PC-3 (cell line): ENCODE results near the gene PRKAR1A. TPM values are rescaled to one million over a fixed set of nuclear protein-coding genes. Genes with fewer than 3 reads are reported as not detected.

Experiments
- ATAC-seq: fragments of 200-7000 bp; cut with Tn5 transposase; 2 replicates; pipeline ENCODE4 v1.9.1; 2020; ENCODE audit warnings: mild to moderate bottlenecking, moderate library complexity
- BruUV-seq: library from RNA; stranded (reverse); fragments of 400-500 nt; replicated peaks from 2 replicates; lab custom pipeline; 2021; lab: Mats Ljungman, UMichigan
- CTCF ChIA-PET: fragments of 300-600 bp; sonication (Branson Sonifier 250); formaldehyde crosslinking; loops from one replicate; lab custom pipeline; 2022; ENCODE audit warnings: antibody characterized with exemption; lab: Charles Lee
- POLR2A ChIA-PET: fragments of 300-600 bp; sonication (Branson Sonifier 250); formaldehyde crosslinking; loops from one replicate; lab custom pipeline; 2022; ENCODE audit warnings: antibody characterized with exemption; ENCODE audit not compliant: unreplicated experiment; lab: Charles Lee
- DNase-seq: peaks from one replicate; pipeline ENCODE4 v3.0.0-alpha.2; 2015
- H2AFZ ChIP-seq: fragments of 300-600 bp; sonication (generic); 2 replicates; pipeline ENCODE4 v1.6.0; 2016; ENCODE audit warnings: antibody characterized with exemption, low read length
- H3F3A ChIP-seq: fragments of 300-600 bp; sonication (generic); one replicate; pipeline ENCODE4 v1.6.0; 2017; ENCODE audit warnings: antibody characterized with exemption, low read length, control low read depth, mild to moderate bottlenecking; ENCODE audit not compliant: unreplicated experiment
- H3K27ac ChIP-seq: fragments of 300-600 bp; sonication (generic); 2 replicates; pipeline ENCODE4 v1.5.1; 2016; ENCODE audit warnings: mild to moderate bottlenecking, low read length
- H3K27me3 ChIP-seq: fragments of 300-600 bp; sonication (generic); 2 replicates; pipeline ENCODE4 v1.6.1; 2016; ENCODE audit warnings: low read length, mixed read lengths
- H3K36me3 ChIP-seq: fragments of 300-600 bp; sonication (generic); 2 replicates; pipeline ENCODE4 v1.6.1; 2016; ENCODE audit warnings: low read depth, mixed run types, low read length, mixed read lengths
- H3K4me1 ChIP-seq: fragments of 300-600 bp; sonication (generic); 2 replicates; pipeline ENCODE4 v1.5.1; 2016; ENCODE audit warnings: low read length; ENCODE audit not compliant: insufficient read depth
- H3K4me2 ChIP-seq: fragments of 300-600 bp; sonication (generic); 2 replicates; pipeline ENCODE4 v1.6.0; 2016; ENCODE audit warnings: low read length
- H3K4me3 ChIP-seq: fragments of 300-600 bp; sonication (generic); 2 replicates; pipeline ENCODE4 v1.5.1; 2016; ENCODE audit warnings: mild to moderate bottlenecking, low read length, mixed read lengths
- H3K79me2 ChIP-seq: fragments of 300-600 bp; sonication (generic); 2 replicates; pipeline ENCODE4 v1.6.1; 2017; ENCODE audit warnings: low read length, mixed read lengths
- H3K9ac ChIP-seq: fragments of 300-600 bp; sonication (generic); 2 replicates; pipeline ENCODE4 v1.6.0; 2016; ENCODE audit warnings: mild to moderate bottlenecking, low read length
- H3K9me2 ChIP-seq: fragments of 300-600 bp; sonication (generic); replicated peaks from 2 replicates; pipeline ENCODE4 v1.6.1; 2016; ENCODE audit warnings: mixed run types, low read length, mixed read lengths
- H3K9me3 ChIP-seq: fragments of 300-600 bp; sonication (generic); 2 replicates; pipeline ENCODE4 v1.6.1; 2016; ENCODE audit warnings: low read length, mixed read lengths
- H4K20me1 ChIP-seq: fragments of 300-600 bp; sonication (generic); 2 replicates; pipeline ENCODE4 v1.6.1; 2016; ENCODE audit warnings: low read length, mixed read lengths
- CTCF ChIP-seq: fragments of 300-600 bp; sonication (generic); conservative IDR thresholded peaks from 2 replicates; pipeline ENCODE4 v1.5.1; 2017; ENCODE audit warnings: antibody characterized with exemption, low read depth, mild to moderate bottlenecking, low read length
- EZH2 ChIP-seq: fragments of 300-600 bp; sonication (generic); IDR thresholded peaks from one replicate; pipeline ENCODE4 v1.6.1; 2017; ENCODE audit warnings: antibody characterized with exemption, mild to moderate bottlenecking, low read length; ENCODE audit not compliant: unreplicated experiment
- EZH2phosphoT487 ChIP-seq: fragments of 300-600 bp; sonication (generic); IDR thresholded peaks from 2 replicates; pipeline ENCODE4 v1.6.1; 2018; ENCODE audit warnings: mild to moderate bottlenecking, antibody characterized with exemption, low read length, borderline replicate concordance
- intact Hi-C: fragments of 100-400 bp; cut with micrococcal nuclease; formaldehyde crosslinking; loops from 2 replicates; pipeline ENCODE4 v1.9.0; 2023
- total RNA-seq: library from RNA; depleted of rRNA; stranded (reverse); fragments of >200 nt; gene quantifications from 2 replicates; pipeline ENCODE4 v1.2.3, GENCODE V29; 2014

PRKAR1A gene
- total RNA-seq, 1 experiment from 2014 or later = 214 TPM

GRCh38 chr17:68585643-68586042 is 73.4 kb downstream of the PRKAR1A start:
- POLR2A ChIA-PET = no interaction called here
- Histone ChIP-seq H3K4me1 (no peaks in the 10 kb centered on the region), H3K4me2 (no peak overlapping the region), H3K4me3 (no peak overlapping the region), H3K9me2 (no peaks in the 10 kb centered on the region), H2AFZ (no peak overlapping the region), H3K27ac (no peak overlapping the region), H3K9ac (no peak overlapping the region), H3K27me3 (no peaks in the 10 kb centered on the region), H4K20me1 (no peaks in the 10 kb centered on the region), H3K9me3 (no peaks in the 10 kb centered on the region), H3K36me3 (no peaks in the 10 kb centered on the region), H3F3A (no peaks in the 10 kb centered on the region), H3K79me2 (no peaks in the 10 kb centered on the region)
- DNase-seq (no peak), ATAC-seq (no peak)
- TF ChIP-seq EZH2 (no peak), EZH2phosphoT487 (no peak), CTCF (no peak)
- intact Hi-C loops = no loop called here
- CTCF ChIA-PET = no interaction called here
- BruUV-seq = no TSS peak

DNA sequence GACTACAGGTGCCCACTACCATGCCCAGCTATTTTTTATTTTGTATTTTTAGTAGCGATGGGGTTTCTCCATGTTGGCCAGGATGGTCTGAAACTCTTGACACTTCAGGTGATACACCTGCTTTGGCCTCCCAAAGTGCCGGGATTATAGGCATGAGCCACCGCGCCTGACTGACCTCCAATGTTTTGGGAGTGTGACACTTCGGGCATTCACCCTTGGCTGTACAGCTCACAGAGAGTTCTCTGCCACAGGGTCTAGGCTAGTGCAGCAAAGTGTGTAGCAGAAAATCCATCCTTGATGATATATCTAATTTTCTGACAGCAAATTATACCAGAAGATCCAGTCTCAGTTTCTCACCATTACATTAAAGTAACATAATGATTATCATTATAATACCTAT is 74.8 kb downstream of the PRKAR1A start:
- Histone ChIP-seq H2AFZ (no peak overlapping the region), H3K27ac (no peak overlapping the region), H3K4me1 (no peaks in the 10 kb centered on the region), H3K9ac (no peak overlapping the region), H4K20me1 (no peaks in the 10 kb centered on the region), H3K36me3 (no peaks in the 10 kb centered on the region), H3K4me3 (no peak overlapping the region), H3K4me2 (no peak overlapping the region), H3K9me3 (no peaks in the 10 kb centered on the region), H3K79me2 (no peaks in the 10 kb centered on the region), H3K9me2 (no peaks in the 10 kb centered on the region), H3F3A (no peaks in the 10 kb centered on the region), H3K27me3 (no peaks in the 10 kb centered on the region)
- intact Hi-C loops = no loop called here
- no peak for DNase-seq
- TF ChIP-seq CTCF (no peak), EZH2phosphoT487 (no peak), EZH2 (no peak)
- POLR2A ChIA-PET = no interaction called here
- no TSS peak for BruUV-seq
- ATAC-seq = no peak
- CTCF ChIA-PET = no interaction called here

- Histone ChIP-seq H2AFZ (no peak overlapping the region), H3K36me3 (no peaks in the 10 kb centered on the region), H3K4me3 (no peak overlapping the region), H3K27ac (no peak overlapping the region), H3F3A (no peaks in the 10 kb centered on the region), H3K27me3 (no peaks in the 10 kb centered on the region), H3K79me2 (no peaks in the 10 kb centered on the region), H3K9me2 (no peaks in the 10 kb centered on the region), H4K20me1 (no peaks in the 10 kb centered on the region), H3K4me1 (no peaks in the 10 kb centered on the region), H3K9ac (no peak overlapping the region), H3K9me3 (no peaks in the 10 kb centered on the region), H3K4me2 (no peak overlapping the region)
- no peak for DNase-seq
- ChIA-PET CTCF (no interaction called here), POLR2A (interaction anchor here (0.7 kb wide), 2 partner anchors 47 to 386 kb away, joined by 4 to 8 read pairs; no protein-coding TSS in a partner anchor)
- intact Hi-C loops = no loop called here
- no TSS peak for BruUV-seq
- peak; percentile 54; the same call in 1 of the 2 replicates for ATAC-seq
- TF ChIP-seq EZH2 = no peak
- no peak for TF ChIP-seq EZH2phosphoT487
- TF ChIP-seq CTCF = no peak
Observed at GRCh38 chr17:68587847-68588246, 75.6 kb downstream of the PRKAR1A start.
